Endothelial cell (in vitro differentiated cells): ENCODE data around the gene PANK4. TPM values are rescaled to one million over a fixed set of nuclear protein-coding genes. Genes with fewer than 3 reads are reported as not detected.

ENCODE experiments used
- DNase-seq: peaks from one replicate; pipeline ENCODE4 v3.0.0; 2021; ENCODE audit warnings: low spot score
- H3K27ac Mint-ChIP-seq: one replicate; pipeline ENCODE4 v1.8.0; 2021; ENCODE audit warnings: mixed read lengths, inconsistent platforms; ENCODE audit not compliant: unreplicated experiment
- H3K27me3 Mint-ChIP-seq: one replicate; pipeline ENCODE4 v1.8.0; 2021; ENCODE audit warnings: mild to moderate bottlenecking, moderate library complexity, mixed read lengths, inconsistent platforms; ENCODE audit not compliant: unreplicated experiment
- H3K36me3 Mint-ChIP-seq: one replicate; pipeline ENCODE4 v1.8.0; 2021; ENCODE audit warnings: mild to moderate bottlenecking, low read depth, mixed read lengths, inconsistent platforms; ENCODE audit not compliant: unreplicated experiment
- H3K4me1 Mint-ChIP-seq: one replicate; pipeline ENCODE4 v1.8.0; 2021; ENCODE audit warnings: mild to moderate bottlenecking, mixed read lengths, inconsistent platforms; ENCODE audit not compliant: unreplicated experiment
- H3K4me3 Mint-ChIP-seq: one replicate; pipeline ENCODE4 v1.8.0; 2021; ENCODE audit warnings: mild to moderate bottlenecking, mixed read lengths, inconsistent platforms; ENCODE audit not compliant: unreplicated experiment
- H3K9me3 Mint-ChIP-seq: one replicate; pipeline ENCODE4 v1.8.0; 2021; ENCODE audit warnings: mixed read lengths, inconsistent platforms; ENCODE audit not compliant: unreplicated experiment
- total RNA-seq: library from RNA; stranded (reverse); fragmentation: NEBNext Ultra II Directional; extraction: Animal tissue kit (Norgen Biotek cat#: 25700); gene quantifications from one replicate; pipeline ENCODE4 v1.2.1, GENCODE V29; 2021; ENCODE audit not compliant: unreplicated experiment
- TF ChIP-seq, protein P1 (sequence below): fragments of 200-600 bp; sonication (generic); IDR thresholded peaks from one replicate; pipeline ENCODE4 v1.5.0; 2021; ENCODE audit warnings: antibody characterized with exemption; ENCODE audit not compliant: unreplicated experiment

PANK4 gene
- total RNA-seq, 1 donor from 2014 or later, result 32.3 TPM

DNA sequence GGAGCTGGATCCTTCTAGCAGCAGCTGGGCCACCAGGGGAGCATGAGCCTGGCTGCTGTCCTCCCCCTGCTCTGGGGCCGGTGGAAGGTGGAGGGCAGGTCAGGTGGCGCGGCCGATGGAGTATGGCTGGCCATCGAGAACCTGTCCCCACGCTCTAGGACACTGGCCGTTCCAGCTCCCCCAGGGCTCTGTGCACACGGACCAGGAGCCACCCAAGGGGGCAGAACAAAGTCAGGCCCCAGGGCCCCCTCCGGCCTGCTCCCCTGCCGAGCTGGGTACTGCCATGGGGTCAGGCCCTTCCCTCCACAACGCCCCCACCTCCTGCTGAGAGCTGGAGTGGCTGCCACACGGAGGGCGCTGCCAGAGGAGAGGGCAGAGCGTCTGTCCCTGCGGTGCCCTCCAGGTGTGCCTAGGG, 54.8 kb downstream of the PANK4 start:
- Mint-ChIP-seq H3K4me3 (no peak overlapping the region), H3K36me3 (no peaks in the 10 kb centered on the region), H3K27ac (no peak overlapping the region), H3K27me3 (peaks cover 2% of the 10 kb centered on the region), H3K9me3 (no peaks in the 10 kb centered on the region), H3K4me1 (no peaks in the 10 kb centered on the region)
- TF ChIP-seq, protein P1, sequence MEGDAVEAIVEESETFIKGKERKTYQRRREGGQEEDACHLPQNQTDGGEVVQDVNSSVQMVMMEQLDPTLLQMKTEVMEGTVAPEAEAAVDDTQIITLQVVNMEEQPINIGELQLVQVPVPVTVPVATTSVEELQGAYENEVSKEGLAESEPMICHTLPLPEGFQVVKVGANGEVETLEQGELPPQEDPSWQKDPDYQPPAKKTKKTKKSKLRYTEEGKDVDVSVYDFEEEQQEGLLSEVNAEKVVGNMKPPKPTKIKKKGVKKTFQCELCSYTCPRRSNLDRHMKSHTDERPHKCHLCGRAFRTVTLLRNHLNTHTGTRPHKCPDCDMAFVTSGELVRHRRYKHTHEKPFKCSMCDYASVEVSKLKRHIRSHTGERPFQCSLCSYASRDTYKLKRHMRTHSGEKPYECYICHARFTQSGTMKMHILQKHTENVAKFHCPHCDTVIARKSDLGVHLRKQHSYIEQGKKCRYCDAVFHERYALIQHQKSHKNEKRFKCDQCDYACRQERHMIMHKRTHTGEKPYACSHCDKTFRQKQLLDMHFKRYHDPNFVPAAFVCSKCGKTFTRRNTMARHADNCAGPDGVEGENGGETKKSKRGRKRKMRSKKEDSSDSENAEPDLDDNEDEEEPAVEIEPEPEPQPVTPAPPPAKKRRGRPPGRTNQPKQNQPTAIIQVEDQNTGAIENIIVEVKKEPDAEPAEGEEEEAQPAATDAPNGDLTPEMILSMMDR, result no peak
- no peak for DNase-seq

DNA sequence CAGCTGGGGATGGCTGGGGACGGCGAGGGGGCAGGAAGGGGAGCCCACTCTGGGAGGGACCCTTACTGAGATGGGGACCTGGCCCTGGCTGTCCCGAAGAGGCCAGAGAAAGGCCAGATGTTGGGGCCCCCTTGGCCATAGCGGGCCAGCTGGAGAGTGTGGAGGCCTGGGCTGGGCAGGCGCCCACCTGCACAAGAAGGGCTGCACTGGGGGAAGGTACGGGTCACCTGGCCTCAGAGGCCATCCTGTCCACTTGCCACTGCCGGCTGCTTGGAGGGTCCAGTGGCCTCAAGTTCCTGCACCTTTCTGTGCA, 55.3 kb downstream of the PANK4 start:
- Mint-ChIP-seq H3K27me3 (peaks cover 2% of the 10 kb centered on the region), H3K4me1 (no peaks in the 10 kb centered on the region), H3K9me3 (no peaks in the 10 kb centered on the region), H3K27ac (no peak overlapping the region), H3K36me3 (no peaks in the 10 kb centered on the region), H3K4me3 (no peak overlapping the region)
- DNase-seq, result no peak
- TF ChIP-seq, protein P1, result no peak

GRCh38 chr1:2470290-2471158, 55.9 kb downstream of the PANK4 start:
- TF ChIP-seq, protein P1, result no peak
- no peak overlapping the region for H3K4me3 Mint-ChIP-seq
- H3K9me3 Mint-ChIP-seq, result no peaks in the 10 kb centered on the region
- no peaks in the 10 kb centered on the region for H3K4me1 Mint-ChIP-seq
- H3K36me3 Mint-ChIP-seq, result no peaks in the 10 kb centered on the region
- H3K27me3 Mint-ChIP-seq, result peaks cover 2% of the 10 kb centered on the region
- DNase-seq, result no peak
- H3K27ac Mint-ChIP-seq, result no peak overlapping the region

DNA sequence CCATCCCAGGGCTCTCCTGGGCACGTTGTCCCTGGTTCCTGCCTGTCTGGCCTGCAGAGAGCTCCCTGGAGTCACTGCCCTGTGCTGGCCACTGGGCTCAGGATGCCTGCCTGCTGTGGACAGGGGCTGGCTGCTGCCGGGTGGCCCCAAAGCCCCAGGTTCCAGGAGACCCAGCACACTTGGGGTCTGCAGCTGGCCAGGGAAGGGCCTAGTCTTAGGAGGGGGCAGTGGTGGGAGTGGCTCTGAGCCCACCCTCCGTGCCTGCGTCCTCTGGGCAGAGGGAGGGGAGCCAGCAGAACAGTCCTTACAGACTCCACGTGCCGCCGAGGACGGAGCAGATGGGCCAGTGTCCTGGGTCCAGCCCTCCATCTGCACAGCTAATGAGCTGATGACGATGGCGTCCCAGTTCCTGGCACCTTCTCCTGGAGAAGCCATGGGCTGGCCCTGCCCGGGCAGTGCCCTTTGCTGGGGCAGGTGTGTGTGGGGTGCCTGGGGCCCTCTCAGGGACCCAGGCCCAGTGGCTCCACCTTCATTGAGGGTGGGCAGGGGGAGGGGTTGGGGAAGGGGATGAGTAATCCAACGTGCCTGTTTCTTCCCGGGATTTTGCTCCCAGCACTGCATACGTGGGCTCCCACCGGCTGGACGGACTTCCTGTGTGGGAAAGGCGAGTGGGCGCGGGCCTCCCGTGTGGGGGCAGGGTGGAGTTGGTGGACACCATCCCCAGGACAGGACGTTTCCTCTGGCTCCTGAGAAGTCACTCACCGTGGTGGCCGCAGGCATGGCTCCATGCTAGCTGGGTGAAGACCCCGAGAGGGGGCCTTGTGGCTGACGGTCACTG, 57.1 kb downstream of the PANK4 start:
- H3K4me3 Mint-ChIP-seq, result no peak overlapping the region
- peaks cover 2% of the 10 kb centered on the region for H3K27me3 Mint-ChIP-seq
- no peak for DNase-seq
- H3K9me3 Mint-ChIP-seq, result no peaks in the 10 kb centered on the region
- no peaks in the 10 kb centered on the region for H3K36me3 Mint-ChIP-seq
- H3K27ac Mint-ChIP-seq, result no peak overlapping the region
- TF ChIP-seq, protein P1, result no peak
- no peaks in the 10 kb centered on the region for H3K4me1 Mint-ChIP-seq

- no peak overlapping the region for H3K27ac Mint-ChIP-seq
- H3K9me3 Mint-ChIP-seq, result no peaks in the 10 kb centered on the region
- H3K4me1 Mint-ChIP-seq, result no peaks in the 10 kb centered on the region
- TF ChIP-seq, protein P1, result no peak
- no peaks in the 10 kb centered on the region for H3K36me3 Mint-ChIP-seq
- no peak for DNase-seq
- peaks cover 2% of the 10 kb centered on the region for H3K27me3 Mint-ChIP-seq
- no peak overlapping the region for H3K4me3 Mint-ChIP-seq
Observed at GRCh38 chr1:2468540-2468939, 57.9 kb downstream of the PANK4 start.
